Measurements from ENCODE around the gene TEX48.

Gene TEX48

DNA sequence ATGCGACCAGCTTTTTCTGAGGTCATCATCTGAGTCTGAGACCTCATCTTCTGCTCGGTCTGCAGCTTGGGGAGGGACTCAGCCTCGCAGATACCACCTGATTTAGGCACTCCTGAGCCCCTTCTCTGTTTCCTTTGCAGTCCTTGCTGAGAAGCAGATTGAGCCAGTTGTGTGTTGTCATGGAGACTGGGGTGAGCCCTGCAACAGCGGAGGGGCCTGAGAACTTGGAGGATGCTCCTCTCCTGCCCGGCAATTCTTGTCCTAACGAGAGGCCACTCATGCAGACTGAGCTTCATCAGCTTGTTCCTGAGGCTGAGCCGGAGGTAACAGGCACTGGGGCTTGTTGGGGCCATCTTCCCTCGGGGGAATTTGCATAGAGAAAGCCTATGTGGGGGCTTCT is 43.6 kb downstream of the TEX48 start:
- Histone ChIP-seq H3K36me3 (peaks cover 64% of the 10 kb centered on the region), H3K9me3 (ENCODE audit: severe bottlenecking) (no peaks in the 10 kb centered on the region), H3K27me3 (ENCODE audit: insufficient read depth, low read depth, severe bottlenecking) (no peaks in the 10 kb centered on the region), H3K27ac (no peak overlapping the region), H3K4me3 (ENCODE audit: low read depth, low read length) (no peak overlapping the region)
- no peak for DNase-seq
- TF ChIP-seq, protein P1, sequence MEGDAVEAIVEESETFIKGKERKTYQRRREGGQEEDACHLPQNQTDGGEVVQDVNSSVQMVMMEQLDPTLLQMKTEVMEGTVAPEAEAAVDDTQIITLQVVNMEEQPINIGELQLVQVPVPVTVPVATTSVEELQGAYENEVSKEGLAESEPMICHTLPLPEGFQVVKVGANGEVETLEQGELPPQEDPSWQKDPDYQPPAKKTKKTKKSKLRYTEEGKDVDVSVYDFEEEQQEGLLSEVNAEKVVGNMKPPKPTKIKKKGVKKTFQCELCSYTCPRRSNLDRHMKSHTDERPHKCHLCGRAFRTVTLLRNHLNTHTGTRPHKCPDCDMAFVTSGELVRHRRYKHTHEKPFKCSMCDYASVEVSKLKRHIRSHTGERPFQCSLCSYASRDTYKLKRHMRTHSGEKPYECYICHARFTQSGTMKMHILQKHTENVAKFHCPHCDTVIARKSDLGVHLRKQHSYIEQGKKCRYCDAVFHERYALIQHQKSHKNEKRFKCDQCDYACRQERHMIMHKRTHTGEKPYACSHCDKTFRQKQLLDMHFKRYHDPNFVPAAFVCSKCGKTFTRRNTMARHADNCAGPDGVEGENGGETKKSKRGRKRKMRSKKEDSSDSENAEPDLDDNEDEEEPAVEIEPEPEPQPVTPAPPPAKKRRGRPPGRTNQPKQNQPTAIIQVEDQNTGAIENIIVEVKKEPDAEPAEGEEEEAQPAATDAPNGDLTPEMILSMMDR (IDR thresholded peaks at IDR 0.05; ENCODE audit: low read depth, low read length): no peak

DNA sequence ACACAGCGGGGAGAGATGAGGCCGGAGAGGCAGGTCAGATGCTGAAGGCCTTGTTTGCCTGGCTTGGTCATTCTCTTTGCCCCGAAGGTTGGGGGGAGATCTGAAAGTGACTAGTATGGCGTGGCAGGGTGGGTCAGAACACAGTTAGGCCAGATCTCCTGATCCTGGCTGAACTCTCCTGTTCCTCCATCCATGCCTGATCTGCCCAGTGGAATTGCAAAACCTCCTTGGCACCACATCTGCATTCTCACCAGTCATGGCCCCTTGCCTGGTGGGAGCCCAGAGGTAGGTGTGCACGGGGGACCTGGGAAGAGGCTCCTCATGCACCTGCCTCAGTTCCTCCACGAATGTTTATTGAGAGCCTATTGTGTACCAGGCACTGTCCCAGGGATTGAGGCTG is 47.6 kb downstream of the TEX48 start:
- TF ChIP-seq, protein P1 (IDR thresholded peaks at IDR 0.05; ENCODE audit: low read depth, low read length): no peak
- no peaks in the 10 kb centered on the region for H3K27me3 ChIP-seq (ENCODE audit: insufficient read depth, low read depth, severe bottlenecking)
- H3K4me3 ChIP-seq (ENCODE audit: low read depth, low read length): no peak overlapping the region
- H3K36me3 ChIP-seq: peaks cover 74% of the 10 kb centered on the region
- H3K27ac ChIP-seq: no peak overlapping the region
- no peak for DNase-seq
- no peaks in the 10 kb centered on the region for H3K9me3 ChIP-seq (ENCODE audit: severe bottlenecking)

DNA sequence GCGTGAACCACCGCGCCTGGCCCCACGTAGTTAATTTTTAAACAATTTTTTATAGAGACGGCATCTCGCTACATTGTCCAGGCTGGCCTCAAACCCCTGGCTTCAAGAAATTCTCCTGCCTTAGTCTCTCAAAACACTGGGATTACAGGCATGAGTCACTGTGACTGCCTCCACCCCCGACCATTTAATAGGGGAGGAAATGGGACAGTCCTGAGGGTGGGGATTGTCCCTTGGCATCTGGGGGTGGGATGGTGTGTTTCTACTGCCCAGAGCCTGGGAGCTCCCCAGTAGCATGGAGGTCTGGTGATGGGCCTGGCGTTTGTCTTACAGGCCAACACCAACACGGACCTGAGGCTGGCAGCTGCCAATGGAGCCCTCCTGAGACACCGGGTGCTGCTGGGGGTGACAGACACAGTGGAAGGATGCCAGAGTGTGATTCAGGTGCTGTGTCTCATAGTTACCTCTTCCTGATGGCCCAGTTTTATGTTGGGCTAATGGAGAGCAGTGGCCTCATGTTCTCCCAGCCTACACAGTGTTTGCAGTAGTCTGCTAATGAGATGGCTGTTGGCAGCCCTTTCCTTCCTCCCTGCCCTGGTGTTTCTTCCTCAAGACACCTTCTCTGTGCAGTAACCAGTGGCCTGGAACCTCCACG is 48.4 kb downstream of the TEX48 start:
- Histone ChIP-seq H3K36me3 (peaks cover 74% of the 10 kb centered on the region), H3K4me3 (ENCODE audit: low read depth, low read length) (no peak overlapping the region), H3K27me3 (ENCODE audit: insufficient read depth, low read depth, severe bottlenecking) (no peaks in the 10 kb centered on the region), H3K27ac (no peak overlapping the region), H3K9me3 (ENCODE audit: severe bottlenecking) (no peaks in the 10 kb centered on the region)
- TF ChIP-seq, protein P1 (IDR thresholded peaks at IDR 0.05; ENCODE audit: low read depth, low read length): no peak
- DNase-seq: no peak

DNA sequence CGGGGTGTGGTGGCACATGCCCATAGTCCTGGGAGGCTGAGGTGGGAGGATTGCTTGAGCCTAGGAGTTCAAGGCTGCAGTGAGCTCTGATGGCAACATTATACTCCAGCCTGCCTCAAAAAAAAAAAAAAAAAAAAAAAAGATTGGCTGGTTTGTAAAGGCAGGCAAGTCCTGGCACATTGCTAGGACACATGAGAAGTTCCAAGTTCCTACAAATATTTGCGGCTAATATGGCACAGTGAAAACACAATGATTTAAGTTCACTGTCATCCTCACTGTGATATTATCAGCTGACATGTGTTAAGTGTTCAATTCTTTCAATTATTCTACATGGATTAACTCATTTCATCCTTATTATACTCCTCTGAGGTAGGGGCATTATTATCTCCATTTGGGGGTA is 50.8 kb downstream of the TEX48 start:
- Histone ChIP-seq H3K9me3 (ENCODE audit: severe bottlenecking) (no peaks in the 10 kb centered on the region), H3K36me3 (peaks cover 81% of the 10 kb centered on the region), H3K4me3 (ENCODE audit: low read depth, low read length) (no peak overlapping the region), H3K27me3 (ENCODE audit: insufficient read depth, low read depth, severe bottlenecking) (no peaks in the 10 kb centered on the region), H3K27ac (no peak overlapping the region)
- TF ChIP-seq, protein P1 (IDR thresholded peaks at IDR 0.05; ENCODE audit: low read depth, low read length): no peak
- no peak for DNase-seq

DNA sequence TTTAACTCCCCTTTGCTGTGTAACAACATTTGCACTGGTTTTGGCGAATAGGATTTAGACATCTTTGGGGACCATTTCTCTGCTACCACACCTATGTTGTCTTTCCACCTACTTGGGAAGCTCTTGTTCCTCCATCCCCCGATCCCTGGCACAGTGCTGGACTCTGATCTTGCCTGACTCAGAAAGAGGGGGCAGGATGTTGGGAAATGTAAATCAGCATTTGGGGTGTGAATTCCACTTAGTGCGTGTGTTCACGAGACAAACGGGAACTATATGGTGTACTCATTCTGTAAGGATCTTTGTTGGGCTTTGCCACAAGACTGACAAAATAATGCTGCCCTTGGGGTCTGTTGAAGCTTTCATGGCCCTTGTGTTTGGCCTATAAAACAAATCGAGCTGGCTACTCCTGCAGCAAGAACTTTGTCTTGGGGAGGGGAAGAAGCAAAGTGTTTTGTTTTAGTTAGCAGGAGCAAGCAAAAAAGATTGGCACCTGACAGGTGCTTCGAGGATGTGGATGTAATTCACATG is 52.4 kb downstream of the TEX48 start:
- H3K27ac ChIP-seq: no peak overlapping the region
- H3K4me3 ChIP-seq (ENCODE audit: low read depth, low read length): no peak overlapping the region
- TF ChIP-seq, protein P1 (IDR thresholded peaks at IDR 0.05; ENCODE audit: low read depth, low read length): no peak
- H3K36me3 ChIP-seq: peaks cover 78% of the 10 kb centered on the region
- no peak for DNase-seq
- no peaks in the 10 kb centered on the region for H3K27me3 ChIP-seq (ENCODE audit: insufficient read depth, low read depth, severe bottlenecking)
- no peaks in the 10 kb centered on the region for H3K9me3 ChIP-seq (ENCODE audit: severe bottlenecking)

DNA sequence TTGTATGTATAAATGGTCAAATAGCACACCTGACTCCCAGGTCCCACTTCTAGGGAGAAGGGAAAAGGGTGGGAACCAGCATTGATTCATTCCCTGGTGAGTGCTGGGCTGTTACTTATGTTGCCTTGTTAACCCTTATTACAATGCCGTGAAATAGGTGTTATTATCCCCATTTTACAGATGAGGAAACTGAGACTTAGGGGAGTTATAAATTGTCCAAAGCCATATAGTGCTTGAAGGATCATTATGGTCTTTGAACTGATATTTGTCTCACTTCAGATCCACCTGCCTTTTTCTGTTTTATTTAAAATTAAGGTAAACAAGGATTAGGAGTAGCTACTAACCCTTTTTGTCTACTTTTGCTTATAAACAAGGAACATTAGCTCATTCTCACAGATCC is 54.4 kb downstream of the TEX48 start:
- DNase-seq: no peak
- no peak overlapping the region for H3K4me3 ChIP-seq (ENCODE audit: low read depth, low read length)
- peaks cover 69% of the 10 kb centered on the region for H3K36me3 ChIP-seq
- H3K27ac ChIP-seq: no peak overlapping the region
- H3K9me3 ChIP-seq (ENCODE audit: severe bottlenecking): no peaks in the 10 kb centered on the region
- TF ChIP-seq, protein P1 (IDR thresholded peaks at IDR 0.05; ENCODE audit: low read depth, low read length): no peak
- no peaks in the 10 kb centered on the region for H3K27me3 ChIP-seq (ENCODE audit: insufficient read depth, low read depth, severe bottlenecking)

All from WERI-Rb-1 (cell line).